ENCODE data around the gene TMEM208. TPM values are rescaled to one million over a fixed set of nuclear protein-coding genes. Genes with fewer than 3 reads are reported as not detected.

TMEM208 gene
- total RNA-seq, 1 experiment from 2014 or later: 48.4 TPM

- TF ChIP-seq ZNF512 (CRISPR knock-in tag; IDR thresholded peaks at IDR 0.05; ENCODE audit: borderline replicate concordance): no peak
- TF ChIP-seq E2F5 (CRISPR knock-in tag; IDR thresholded peaks at IDR 0.05): 0 out of 2 replicates have a peak, but pooled peaks have one; percentile 38
- peak; percentile 43; the same call in 1 of the 2 replicates for TF ChIP-seq HMGXB4 (CRISPR knock-in tag; IDR thresholded peaks at IDR 0.05)
- TF ChIP-seq GABPB1 (CRISPR knock-in tag; IDR thresholded peaks at IDR 0.05): peak; percentile 93
- no peak for TF ChIP-seq ZNF219 (CRISPR knock-in tag; IDR thresholded peaks at IDR 0.05; ENCODE audit: borderline replicate concordance)
- TF ChIP-seq CREB1 (CRISPR knock-in tag; IDR thresholded peaks at IDR 0.05): peak; percentile 93
Observed at GRCh38 chr16:67226804-67227566, at the start of gene TMEM208 (continued).

GRCh38 chr16:67177743-67178699 is 48.9 kb upstream of the TMEM208 start:
- ChIA-PET CTCF (interaction anchor here (0.6 to 5.9 kb wide), 10 partner anchors 7 to 224 kb away, joined by 3 to 37 read pairs (median 6); partner anchors contain the start of genes B3GNT9, CES3 and NOL3), POLR2A (interaction anchor here (0.6 to 1.4 kb wide), 4 partner anchors 9 to 166 kb away, joined by 3 to 5 read pairs (median 3); partner anchors contain the start of genes FBXL8 and TRADD)
- ATAC-seq (peak; percentile 85), DNase-seq (ENCODE audit: low spot score) (peak; percentile 93)
- no peaks in the 10 kb centered on the region for H3K9me3 Mint-ChIP-seq
- H3K4me3 Mint-ChIP-seq: peak overlapping the region; percentile 65
- peaks cover 22% of the 10 kb centered on the region for H3K4me1 Mint-ChIP-seq
- peak overlapping the region; percentile 63; the same call in 1 of the 2 replicates for H3K27ac Mint-ChIP-seq
- H3K27me3 Mint-ChIP-seq (ENCODE audit: low read depth): peaks cover 54% of the 10 kb centered on the region
- peaks cover 3% of the 10 kb centered on the region; the same call in 1 of the 2 replicates for H3K36me3 Mint-ChIP-seq
- TF ChIP-seq ZBTB43 (CRISPR knock-in tag; IDR thresholded peaks at IDR 0.05): peak; percentile 50; the same call in 1 of the 2 replicates
- TF ChIP-seq ZNF263 (CRISPR knock-in tag; IDR thresholded peaks at IDR 0.05; ENCODE audit: low read depth): no peak
- no peak for TF ChIP-seq AFF4 (CRISPR knock-in tag; IDR thresholded peaks at IDR 0.05; ENCODE audit: borderline replicate concordance)
- TF ChIP-seq ZSCAN18 (CRISPR knock-in tag; IDR thresholded peaks at IDR 0.05): no peak
- TF ChIP-seq NFE2L1 (CRISPR knock-in tag; IDR thresholded peaks at IDR 0.05): peak; percentile 21; the same call in 1 of the 2 replicates
- TF ChIP-seq ESRRA (CRISPR knock-in tag; IDR thresholded peaks at IDR 0.05; ENCODE audit: borderline replicate concordance): no peak; the same call in 1 of the 2 replicates
- TF ChIP-seq GABPB1 (CRISPR knock-in tag; IDR thresholded peaks at IDR 0.05): no peak
- no peak for TF ChIP-seq ATF3 (CRISPR knock-in tag; conservative IDR thresholded peaks at IDR 0.05)
- no peak for TF ChIP-seq SMAD3 (CRISPR knock-in tag; IDR thresholded peaks at IDR 0.05; ENCODE audit: borderline replicate concordance)
- TF ChIP-seq ZBTB21 (CRISPR knock-in tag; IDR thresholded peaks at IDR 0.05; ENCODE audit: borderline replicate concordance): peak; percentile 81; the same call in 1 of the 2 replicates
- TF ChIP-seq FOXP1 (CRISPR knock-in tag; IDR thresholded peaks at IDR 0.05; ENCODE audit: borderline replicate concordance): peak; percentile 71; the same call in 1 of the 2 replicates

Data from WTC11 (cell line).